Activated T-cell treated with anti-CD3 and anti-CD28 coated beads, Interleukin-2, amount 50 U/mL, for 4 hours (primary cell): ENCODE measurements around the gene CCR9. TPM values are rescaled to one million over a fixed set of nuclear protein-coding genes. Genes with fewer than 3 reads are reported as not detected.

Source experiments
- total RNA-seq, 3 donors: library from RNA; stranded (reverse); gene quantifications; one replicate each; pipeline ENCODE4 v1.2.1, GENCODE V29; 2021

CCR9 gene
- total RNA-seq, 3 donors from 2014 or later: not detected

Other genes starting within 250 kb of the CCR9 start
- gene SACM1L, start 197.1 kb upstream of the CCR9 start, total RNA-seq: 10 to 100 TPM; 48.8 to 52.5 (median 49.2) TPM
- not detected for gene SLC6A20, start 90.0 kb upstream of the CCR9 start, total RNA-seq
- 1 to 10 TPM; 4.6 to 7.5 (median 7.0) TPM for gene LZTFL1, start 44.4 kb upstream of the CCR9 start, total RNA-seq
- 1 to 10 TPM; 1.4 to 2.6 (median 1.6) TPM for gene CXCR6, start 56.9 kb downstream of the CCR9 start, total RNA-seq
- 1 to 10 TPM; 9.3 to 9.9 (median 9.8) TPM for gene FYCO1, start 109.3 kb downstream of the CCR9 start, total RNA-seq
- gene XCR1, start 140.9 kb downstream of the CCR9 start, total RNA-seq: not detected